GM12878 (cell line): ENCODE measurements around the gene ZNF692. TPM values are rescaled to one million over a fixed set of nuclear protein-coding genes. Genes with fewer than 3 reads are reported as not detected.

Source experiments
- ATF3 ChIP-seq: IDR thresholded peaks from 2 replicates; pipeline ENCODE4 v1.6.1; 2011; ENCODE audit warnings: low read depth, mild to moderate bottlenecking, low read length, moderate library complexity, borderline replicate concordance; ENCODE audit errors: extremely low read depth
- CHD2 ChIP-seq: IDR thresholded peaks from 2 replicates; pipeline ENCODE4 v1.6.1; 2011; ENCODE audit warnings: low read depth, low read length, improper control_type of control experiment, borderline replicate concordance
- CUX1 ChIP-seq: IDR thresholded peaks from 2 replicates; pipeline ENCODE4 v1.6.1; 2012; ENCODE audit warnings: improper control_type of control experiment, low read depth, low read length; ENCODE audit not compliant: insufficient replicate concordance
- DPF2 ChIP-seq: fragments of 450-650 bp; IDR thresholded peaks from 2 replicates; pipeline ENCODE4 v1.6.1; 2017; ENCODE audit warnings: mild to moderate bottlenecking
- E4F1 ChIP-seq: fragments of 450-650 bp; IDR thresholded peaks from 2 replicates; pipeline ENCODE4 v1.6.1; 2018; ENCODE audit warnings: borderline replicate concordance, mild to moderate bottlenecking; ENCODE audit not compliant: partially characterized antibody
- EP300 ChIP-seq, 2 experiments: fragments of 150-350 bp in 1 of 2; IDR thresholded peaks; 2 replicates each; pipeline ENCODE4 v1.6.1; 2011 to 2012; ENCODE audit warnings: low read depth in 2 of 2, low read length in 2 of 2, borderline replicate concordance in 1 of 2, improper control_type of control experiment in 1 of 2, inconsistent platforms in 1 of 2; ENCODE audit not compliant: control insufficient read depth in 1 of 2
- ETV6 ChIP-seq, 2 experiments: fragments of 450-650 bp in 1 of 2; IDR thresholded peaks in 1 of 2; conservative IDR thresholded peaks in 1 of 2; 2 replicates each; pipeline ENCODE4 v1.6.1; 2014; ENCODE audit warnings: antibody characterized with exemption in 1 of 2, borderline replicate concordance in 1 of 2, low read depth in 1 of 2, mild to moderate bottlenecking in 1 of 2, moderate library complexity in 1 of 2
- HCFC1 ChIP-seq: fragments of 150-350 bp; IDR thresholded peaks from 2 replicates; pipeline ENCODE4 v1.6.1; 2014; ENCODE audit warnings: low read length
- HSF1 ChIP-seq: fragments of 150-350 bp; IDR thresholded peaks from 2 replicates; pipeline ENCODE4 v1.6.1; 2014; ENCODE audit warnings: mild to moderate bottlenecking, low read depth, low read length
- MTA3 ChIP-seq: IDR thresholded peaks from 2 replicates; pipeline ENCODE4 v1.6.1; 2012; ENCODE audit warnings: low read length, inconsistent platforms, borderline replicate concordance
- NR2F1 ChIP-seq: fragments of 450-650 bp; conservative IDR thresholded peaks from 2 replicates; pipeline ENCODE4 v1.6.1; 2017; ENCODE audit warnings: mild to moderate bottlenecking
- PAX5 ChIP-seq: IDR thresholded peaks from 2 replicates; pipeline ENCODE4 v1.6.1; 2011; ENCODE audit warnings: low read depth, low read length, borderline replicate concordance
- SREBF1 ChIP-seq: IDR thresholded peaks from 2 replicates; pipeline ENCODE4 v1.6.1; 2012; ENCODE audit warnings: mild to moderate bottlenecking, low read length
- TAF1 ChIP-seq: IDR thresholded peaks from 2 replicates; pipeline ENCODE4 v1.6.1; 2011; ENCODE audit warnings: mild to moderate bottlenecking, low read depth, low read length, borderline replicate concordance
- TCF7 ChIP-seq: IDR thresholded peaks from 2 replicates; pipeline ENCODE4 v1.6.1; 2014; ENCODE audit warnings: antibody characterized with exemption, borderline replicate concordance
- polyA plus RNA-seq, 11 experiments: library from polyadenylated mRNA; depleted of rRNA in 4 of 11; unstranded in 6 of 11; stranded (reverse) in 5 of 11; fragments of >200 nt; fragmentation: Nextera tagmentation in 4 of 11; fragmentation: Illumina TruSeq in 1 of 11; extraction: Ambion mirVana in 4 of 11; extraction: Trizol in 1 of 11; gene quantifications; 1 replicate in 1 of 11; 2 replicates in 10 of 11; pipeline versions ENCODE4 v1.2.1 to v1.2.3, GENCODE V29; 2011 to 2016; ENCODE audit warnings: inconsistent platforms in 2 of 11, missing spikeins in 2 of 11, low read depth in 1 of 11
- total RNA-seq, 4 experiments: library from RNA; depleted of rRNA in 3 of 4; stranded (reverse); fragments of >200 nt in 3 of 4; fragmentation: Illumina TruSeq in 1 of 4; extraction: Trizol in 1 of 4; gene quantifications; 2 replicates each; pipeline versions ENCODE4 v1.2.1 to v1.2.3, GENCODE V29; 2013 to 2021

ZNF692 gene
- total and polyA plus RNA-seq, 10 of the 15 experiments (the other 5 are each of a cell fraction or from before 2014, with no cell fraction given) = 5.3 to 76.6 (median 36.9) TPM

GRCh38 chr1:248842781-248843331 is 16.0 kb downstream of the ZNF692 start (continued):
- TF ChIP-seq E4F1 = no peak
- TF ChIP-seq HCFC1 = no peak
- TF ChIP-seq DPF2 = no peak
- TF ChIP-seq HSF1 = no peak
- TF ChIP-seq NR2F1 = no peak
- TF ChIP-seq PAX5 = no peak
- TF ChIP-seq MTA3 = no peak
- TF ChIP-seq SREBF1 = no peak
- no peak for TF ChIP-seq TCF7
- TF ChIP-seq EP300 (IDR thresholded peaks at IDR 0.05; ENCODE audit: borderline replicate concordance in 1 of 2, control insufficient read depth in 1 of 2, low read depth in 2 of 2, low read length in 2 of 2) = 0 out of 4 replicates have a peak, but pooled peaks have one; percentile 17 to 67
- TF ChIP-seq CUX1 = no peak
- no peak for TF ChIP-seq TAF1
- TF ChIP-seq ATF3 = no peak
- 0 out of 2 replicates have a peak, but pooled peaks have one; percentile 38 for TF ChIP-seq CHD2
- no peak; a peak in 1 of 4 replicates for TF ChIP-seq ETV6 (conservative IDR thresholded peaks at IDR 0.05 in 1 of 2, IDR thresholded peaks at IDR 0.05 in 1 of 2; ENCODE audit: borderline replicate concordance in 1 of 2, low read depth in 1 of 2)
